Measurements from ENCODE around the gene AFMID. TPM values are rescaled to one million over a fixed set of nuclear protein-coding genes. Genes with fewer than 3 reads are reported as not detected.

Gene AFMID
- total and polyA plus RNA-seq, 2 experiments from 2014 or later = 38.0 to 47.5 TPM

GRCh38 chr17:78240839-78241238 lies 53.7 kb downstream of the AFMID start:
- Histone ChIP-seq H3K27me3 (ENCODE audit: insufficient read depth) (no peaks in the 10 kb centered on the region), H4K20me1 (replicated peaks; ENCODE audit: insufficient read depth) (no peaks in the 10 kb centered on the region), H3K4me1 (ENCODE audit: insufficient read depth) (no peaks in the 10 kb centered on the region), H3K4me2 (no peak overlapping the region), H2AFZ (no peak overlapping the region), H3F3A (replicated peaks; ENCODE audit: low read depth) (no peaks in the 10 kb centered on the region), H3K79me2 (replicated peaks; ENCODE audit: insufficient read depth) (no peaks in the 10 kb centered on the region), H3K4me3 (no peak overlapping the region), H3K36me3 (ENCODE audit: insufficient read depth) (no peaks in the 10 kb centered on the region), H3K27ac (ENCODE audit: low read depth) (no peak overlapping the region), H3K9me2 (ENCODE audit: insufficient read depth) (no peaks in the 10 kb centered on the region)
- peaks cover 4% of the 10 kb centered on the region; the same call in 2 of the 3 replicates for H3K9me3 Mint-ChIP-seq
- no peak overlapping the region for H3K27ac Mint-ChIP-seq
- H3K4me1 Mint-ChIP-seq = peaks cover 4% of the 10 kb centered on the region; the same call in 1 of the 3 replicates
- TF ChIP-seq REST (IDR thresholded peaks at IDR 0.05; ENCODE audit: unreplicated experiment) = no peak
- no peak for TF ChIP-seq EZH2phosphoT487 (IDR thresholded peaks at IDR 0.05; ENCODE audit: unreplicated experiment)
- TF ChIP-seq CTCF (conservative IDR thresholded peaks at IDR 0.05; ENCODE audit: low read depth in 2 of 2) = no peak
- H3K4me3 Mint-ChIP-seq = no peak overlapping the region
- H3K36me3 Mint-ChIP-seq (ENCODE audit: low read depth) = peaks cover 3% of the 10 kb centered on the region; the same call in 1 of the 3 replicates
- H3K27me3 Mint-ChIP-seq (ENCODE audit: insufficient read depth, low read depth, poor library complexity) = peaks cover 17% of the 10 kb centered on the region
- no peak for DNase-seq (ENCODE audit: low spot score)
- no peak for ATAC-seq

- no peak overlapping the region for H3K4me2 ChIP-seq
- peak; percentile 77 for ATAC-seq
- Mint-ChIP-seq H3K36me3 (ENCODE audit: low read depth) (peaks cover 3% of the 10 kb centered on the region; the same call in 1 of the 3 replicates), H3K27ac (no peak overlapping the region), H3K4me3 (no peak overlapping the region), H3K9me3 (peaks cover 4% of the 10 kb centered on the region; the same call in 2 of the 3 replicates), H3K27me3 (ENCODE audit: insufficient read depth, low read depth, poor library complexity) (peaks cover 17% of the 10 kb centered on the region), H3K4me1 (peaks cover 4% of the 10 kb centered on the region; the same call in 1 of the 3 replicates)
- H3K79me2 ChIP-seq (replicated peaks; ENCODE audit: insufficient read depth) = no peaks in the 10 kb centered on the region
- H4K20me1 ChIP-seq (replicated peaks; ENCODE audit: insufficient read depth) = no peaks in the 10 kb centered on the region
- H3K27ac ChIP-seq (ENCODE audit: low read depth) = no peak overlapping the region
- H3K4me3 ChIP-seq = no peak overlapping the region
- no peaks in the 10 kb centered on the region for H3K27me3 ChIP-seq (ENCODE audit: insufficient read depth)
- TF ChIP-seq ZNF331 (CRISPR knock-in tag; IDR thresholded peaks at IDR 0.05; ENCODE audit: low read depth) (no peak), STAT1 (IDR thresholded peaks at IDR 0.05; ENCODE audit: unreplicated experiment) (no peak), EZH2phosphoT487 (IDR thresholded peaks at IDR 0.05; ENCODE audit: unreplicated experiment) (no peak), CREB1 (CRISPR knock-in tag; IDR thresholded peaks at IDR 0.05; ENCODE audit: low read depth) (0 out of 2 replicates have a peak, but pooled peaks have one; percentile 19), ZNF462 (CRISPR knock-in tag; IDR thresholded peaks at IDR 0.05) (no peak), ZNF114 (CRISPR knock-in tag; IDR thresholded peaks at IDR 0.05) (no peak)
- no peak overlapping the region for H2AFZ ChIP-seq
- no peaks in the 10 kb centered on the region for H3F3A ChIP-seq (replicated peaks; ENCODE audit: low read depth)
- H3K9me2 ChIP-seq (ENCODE audit: insufficient read depth) = no peaks in the 10 kb centered on the region
- H3K4me1 ChIP-seq (ENCODE audit: insufficient read depth) = no peaks in the 10 kb centered on the region
- peak; percentile 73 for DNase-seq (ENCODE audit: low spot score)
- no peaks in the 10 kb centered on the region for H3K36me3 ChIP-seq (ENCODE audit: insufficient read depth)
These were observed 54.3 kb downstream of the AFMID start for GRCh38 chr17:78241277-78242023.
